ENCODE data around the gene ATG4B. TPM values are rescaled to one million over a fixed set of nuclear protein-coding genes. Genes with fewer than 3 reads are reported as not detected.

ATG4B gene
- total and polyA plus RNA-seq, 2 experiments from 2014 or later, result 105 to 110 TPM

- H3K27me3 ChIP-seq, result no peaks in the 10 kb centered on the region
- peaks cover 6% of the 10 kb centered on the region for H3K36me3 ChIP-seq
- H3K9me3 ChIP-seq (ENCODE audit: low read depth), result no peaks in the 10 kb centered on the region
- H3K4me1 ChIP-seq (ENCODE audit: low read depth), result peaks cover 9% of the 10 kb centered on the region
- no peak overlapping the region for H3K27ac ChIP-seq
- TF ChIP-seq, protein P1, sequence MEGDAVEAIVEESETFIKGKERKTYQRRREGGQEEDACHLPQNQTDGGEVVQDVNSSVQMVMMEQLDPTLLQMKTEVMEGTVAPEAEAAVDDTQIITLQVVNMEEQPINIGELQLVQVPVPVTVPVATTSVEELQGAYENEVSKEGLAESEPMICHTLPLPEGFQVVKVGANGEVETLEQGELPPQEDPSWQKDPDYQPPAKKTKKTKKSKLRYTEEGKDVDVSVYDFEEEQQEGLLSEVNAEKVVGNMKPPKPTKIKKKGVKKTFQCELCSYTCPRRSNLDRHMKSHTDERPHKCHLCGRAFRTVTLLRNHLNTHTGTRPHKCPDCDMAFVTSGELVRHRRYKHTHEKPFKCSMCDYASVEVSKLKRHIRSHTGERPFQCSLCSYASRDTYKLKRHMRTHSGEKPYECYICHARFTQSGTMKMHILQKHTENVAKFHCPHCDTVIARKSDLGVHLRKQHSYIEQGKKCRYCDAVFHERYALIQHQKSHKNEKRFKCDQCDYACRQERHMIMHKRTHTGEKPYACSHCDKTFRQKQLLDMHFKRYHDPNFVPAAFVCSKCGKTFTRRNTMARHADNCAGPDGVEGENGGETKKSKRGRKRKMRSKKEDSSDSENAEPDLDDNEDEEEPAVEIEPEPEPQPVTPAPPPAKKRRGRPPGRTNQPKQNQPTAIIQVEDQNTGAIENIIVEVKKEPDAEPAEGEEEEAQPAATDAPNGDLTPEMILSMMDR (IDR thresholded peaks at IDR 0.05; ENCODE audit: low read depth, low read length), result no peak
- DNase-seq (ENCODE audit: low read depth in 1 of 2, low spot score in 1 of 2), result no peak
- H3K4me3 ChIP-seq, result no peak overlapping the region
Observed at GRCh38 chr2:241668354-241668753, 30.9 kb downstream of the ATG4B start.

GRCh38 chr2:241668839-241669238 is 31.3 kb downstream of the ATG4B start:
- H3K4me3 ChIP-seq, result no peak overlapping the region
- H3K27ac ChIP-seq, result no peak overlapping the region
- no peaks in the 10 kb centered on the region for H3K27me3 ChIP-seq
- TF ChIP-seq, protein P1 (IDR thresholded peaks at IDR 0.05; ENCODE audit: low read depth, low read length), result no peak
- peaks cover 9% of the 10 kb centered on the region for H3K4me1 ChIP-seq (ENCODE audit: low read depth)
- no peak for DNase-seq (ENCODE audit: low read depth in 1 of 2, low spot score in 1 of 2)
- H3K36me3 ChIP-seq, result peaks cover 6% of the 10 kb centered on the region
- no peaks in the 10 kb centered on the region for H3K9me3 ChIP-seq (ENCODE audit: low read depth)

GRCh38 chr2:241670333-241671110 is 33.0 kb downstream of the ATG4B start:
- TF ChIP-seq, protein P1 (IDR thresholded peaks at IDR 0.05; ENCODE audit: low read depth, low read length), result no peak
- Histone ChIP-seq H3K9me3 (ENCODE audit: low read depth) (no peaks in the 10 kb centered on the region), H3K4me3 (no peak overlapping the region), H3K4me1 (ENCODE audit: low read depth) (peaks cover 9% of the 10 kb centered on the region), H3K27ac (no peak overlapping the region), H3K36me3 (peaks cover 6% of the 10 kb centered on the region), H3K27me3 (no peaks in the 10 kb centered on the region)
- no peak for DNase-seq (ENCODE audit: low read depth in 1 of 2, low spot score in 1 of 2)

GRCh38 chr2:241671457-241672240 is 34.2 kb downstream of the ATG4B start:
- TF ChIP-seq, protein P1 (IDR thresholded peaks at IDR 0.05; ENCODE audit: low read depth, low read length), result no peak
- peaks cover 3% of the 10 kb centered on the region for H3K4me1 ChIP-seq (ENCODE audit: low read depth)
- H3K9me3 ChIP-seq (ENCODE audit: low read depth), result no peaks in the 10 kb centered on the region
- no peak for DNase-seq (ENCODE audit: low read depth in 1 of 2, low spot score in 1 of 2)
- no peak overlapping the region for H3K4me3 ChIP-seq
- no peaks in the 10 kb centered on the region for H3K27me3 ChIP-seq
- no peak overlapping the region for H3K27ac ChIP-seq
- peaks cover 6% of the 10 kb centered on the region for H3K36me3 ChIP-seq

GRCh38 chr2:241672243-241673188 is 35.0 kb downstream of the ATG4B start:
- Histone ChIP-seq H3K36me3 (peaks cover 8% of the 10 kb centered on the region), H3K9me3 (ENCODE audit: low read depth) (no peaks in the 10 kb centered on the region), H3K27me3 (no peaks in the 10 kb centered on the region), H3K4me1 (ENCODE audit: low read depth) (no peaks in the 10 kb centered on the region), H3K27ac (no peak overlapping the region), H3K4me3 (no peak overlapping the region)
- no peak for DNase-seq (ENCODE audit: low read depth in 1 of 2, low spot score in 1 of 2)
- TF ChIP-seq, protein P1 (IDR thresholded peaks at IDR 0.05; ENCODE audit: low read depth, low read length), result no peak
